Stimulated activated CD8-positive, alpha-beta memory T cell treated with anti-CD3 and anti-CD28 coated beads, Interleukin-15, amount 100 ng/mL, for 24 hours (primary cell): Measurements from ENCODE around the gene WDR33.
"Not testable (repeated sequence)": the region's sequence is repeated elsewhere in the genome, so short reads cannot be mapped to it uniquely, and the experiment has no call there.

Source experiments
- DNase-seq: peaks from one replicate; pipeline ENCODE4 v3.0.0-alpha.2; 2020; ENCODE audit warnings: low read depth

WDR33 gene

DNA sequence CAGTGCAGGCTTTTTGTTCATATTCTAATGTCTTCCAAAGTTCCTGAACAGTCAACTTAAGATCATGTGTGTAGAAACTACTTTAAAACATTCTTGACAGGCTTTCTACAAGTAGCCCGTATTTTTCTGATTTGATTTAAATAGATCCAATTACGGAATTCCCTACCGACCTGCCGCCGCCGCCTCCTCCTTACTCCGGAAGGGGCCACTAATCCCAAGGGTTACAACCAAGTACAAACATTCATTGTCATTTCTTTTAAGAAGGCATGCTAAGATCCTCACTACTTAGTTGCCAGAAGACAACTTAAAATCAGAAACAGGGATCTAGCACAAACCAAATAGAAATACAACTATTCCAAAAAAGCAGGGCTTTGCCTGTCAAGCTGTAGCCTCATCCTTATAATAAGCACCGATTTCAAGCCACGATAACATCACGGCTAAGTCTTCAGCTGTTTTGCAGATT is 784 bp downstream of the WDR33 start:
- DNase-seq = no peak

DNA sequence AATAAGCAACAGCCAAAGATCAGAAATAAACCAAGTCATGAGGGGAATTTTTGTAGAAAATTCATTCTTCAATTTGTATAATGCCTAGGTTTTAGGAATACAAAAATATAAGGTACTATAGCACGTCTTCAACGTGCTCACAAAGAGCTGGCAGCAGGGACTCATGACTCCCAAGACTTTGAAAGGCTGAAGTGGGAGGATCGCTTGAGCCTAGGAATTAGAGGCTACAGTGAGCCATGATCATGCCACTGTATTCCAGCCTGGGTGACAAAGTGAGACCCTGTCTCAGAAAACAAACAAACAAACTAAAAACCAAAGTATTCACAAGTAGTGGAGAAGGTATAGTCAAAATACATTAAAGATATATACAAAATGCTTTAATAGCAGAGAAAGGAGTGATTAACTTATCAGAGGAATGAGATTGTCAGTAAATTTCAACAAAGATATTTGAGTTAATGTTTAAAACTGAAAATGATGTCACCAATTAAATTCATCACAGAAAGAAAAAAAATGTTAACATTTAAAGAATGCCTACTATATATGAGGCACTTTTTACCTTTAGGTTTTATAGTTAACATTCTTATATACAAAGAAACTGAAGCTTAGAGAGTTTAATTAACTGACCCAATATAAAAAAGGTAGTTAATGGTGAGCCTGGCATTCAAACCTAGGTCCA is 3.2 kb downstream of the WDR33 start:
- DNase-seq = no peak

DNA sequence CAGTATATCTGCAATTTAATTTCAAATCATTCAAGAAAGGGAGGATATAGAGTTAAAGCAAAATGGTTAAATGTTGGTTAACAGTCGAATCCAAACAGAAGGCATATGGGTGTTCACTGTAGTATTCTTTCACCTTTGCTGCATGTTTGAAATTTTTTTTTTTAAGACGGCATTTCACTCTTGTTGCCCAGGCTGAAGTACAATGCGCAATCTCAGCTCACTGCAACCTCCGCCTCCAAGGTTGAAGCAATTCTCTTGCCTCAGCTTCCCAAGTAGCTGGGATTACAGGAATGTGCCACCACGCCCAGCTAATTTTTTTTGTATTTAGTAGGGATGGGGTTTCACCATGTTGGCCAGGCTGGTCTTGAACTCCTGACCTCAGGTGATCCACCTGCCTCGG is 4.1 kb downstream of the WDR33 start:
- not testable (repeated sequence) for DNase-seq

DNA sequence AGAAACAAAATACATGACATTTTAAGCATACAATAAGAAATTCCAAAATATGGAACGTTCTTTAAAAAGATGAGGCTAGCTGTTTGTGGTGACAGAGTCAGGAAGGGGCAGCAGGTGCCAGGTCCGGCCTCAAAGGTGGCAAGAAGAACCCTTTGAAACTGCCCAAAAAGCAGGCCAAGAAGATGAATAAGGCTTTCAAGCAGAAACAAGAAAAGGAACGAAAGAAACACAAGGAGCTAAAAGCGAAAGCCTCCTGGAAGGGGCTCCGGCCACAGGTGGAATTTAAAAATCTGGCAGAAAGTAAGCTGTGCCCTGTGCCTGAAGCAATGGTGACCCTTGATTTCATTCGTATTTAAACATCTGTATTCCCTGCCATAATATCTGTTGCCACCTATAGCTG is 5.5 kb downstream of the WDR33 start:
- DNase-seq = no peak

DNA sequence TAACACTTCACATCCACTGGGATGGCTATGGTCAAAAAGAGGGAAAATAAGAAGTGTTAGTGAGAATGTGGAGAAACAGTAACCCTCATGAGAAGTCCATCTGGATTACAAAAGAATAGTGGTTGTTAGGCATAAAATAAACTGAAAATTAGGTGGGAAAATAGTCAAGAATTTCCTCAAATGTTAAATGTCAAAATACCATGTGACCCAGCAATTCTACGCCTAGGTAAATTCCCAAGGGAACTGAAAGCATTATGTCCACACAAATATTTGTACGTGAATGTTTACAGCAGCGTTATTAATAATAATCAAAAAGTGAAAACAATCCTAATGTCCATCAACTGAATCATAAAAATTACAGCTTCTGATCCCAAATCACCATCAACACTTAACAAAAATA is 11.0 kb downstream of the WDR33 start:
- DNase-seq = no peak

DNA sequence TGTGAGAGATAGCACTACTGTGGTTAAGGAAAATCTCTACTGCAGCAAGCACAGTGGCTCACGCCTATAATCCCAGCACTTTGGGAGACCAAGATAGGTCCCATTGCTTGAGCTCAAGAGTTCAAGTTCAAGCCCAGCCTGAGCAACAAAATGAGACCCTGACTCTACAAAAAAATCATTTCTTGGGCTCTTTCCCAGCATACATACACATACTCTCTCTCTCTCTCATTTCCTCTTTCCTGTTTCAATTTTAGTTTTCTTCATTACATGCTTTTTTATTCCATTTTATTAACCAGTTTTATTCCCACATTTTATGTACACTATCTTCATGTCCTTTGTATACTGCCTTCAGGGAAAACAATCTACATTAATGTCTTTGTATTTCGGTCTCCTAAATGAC is 14.6 kb downstream of the WDR33 start:
- DNase-seq = no peak

DNA sequence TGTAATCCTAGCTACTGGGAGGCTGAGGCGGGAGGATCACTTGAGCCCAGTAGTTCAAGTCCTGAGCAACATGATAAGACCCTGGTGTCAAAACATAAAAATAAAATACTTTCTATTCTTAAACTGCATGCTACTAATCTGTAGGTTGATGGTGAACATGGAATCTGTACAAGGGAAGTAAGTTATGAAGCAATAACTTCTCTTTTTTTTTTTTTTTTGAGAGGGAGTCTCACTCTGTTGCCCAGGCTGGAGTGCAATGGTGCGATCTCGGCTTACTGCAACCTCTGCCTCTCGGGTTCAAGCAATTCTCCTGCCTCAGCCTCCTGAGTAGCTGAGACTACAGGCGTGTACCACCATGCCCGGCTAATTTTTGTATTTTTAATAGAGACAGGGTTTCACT is 16.1 kb downstream of the WDR33 start:
- DNase-seq = not testable (repeated sequence)

DNA sequence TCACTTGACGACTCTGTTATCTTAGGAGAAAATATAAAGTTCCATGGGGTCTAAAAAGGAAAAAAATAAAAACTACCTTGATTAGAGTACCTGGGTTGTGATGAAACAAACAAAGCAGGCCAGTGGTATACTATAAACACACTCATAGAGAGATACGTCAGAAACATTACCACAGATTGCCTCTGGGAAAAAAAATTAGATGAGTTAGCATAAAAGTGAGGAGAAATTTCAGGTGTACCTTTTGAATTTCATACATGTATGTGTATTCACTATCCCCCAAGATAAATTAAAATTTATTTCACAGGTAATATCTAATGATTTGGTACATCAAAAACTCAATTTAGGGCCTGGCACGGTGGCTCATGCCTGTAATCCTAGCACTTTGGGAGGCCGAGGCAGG is 18.2 kb downstream of the WDR33 start:
- DNase-seq = no peak

DNA sequence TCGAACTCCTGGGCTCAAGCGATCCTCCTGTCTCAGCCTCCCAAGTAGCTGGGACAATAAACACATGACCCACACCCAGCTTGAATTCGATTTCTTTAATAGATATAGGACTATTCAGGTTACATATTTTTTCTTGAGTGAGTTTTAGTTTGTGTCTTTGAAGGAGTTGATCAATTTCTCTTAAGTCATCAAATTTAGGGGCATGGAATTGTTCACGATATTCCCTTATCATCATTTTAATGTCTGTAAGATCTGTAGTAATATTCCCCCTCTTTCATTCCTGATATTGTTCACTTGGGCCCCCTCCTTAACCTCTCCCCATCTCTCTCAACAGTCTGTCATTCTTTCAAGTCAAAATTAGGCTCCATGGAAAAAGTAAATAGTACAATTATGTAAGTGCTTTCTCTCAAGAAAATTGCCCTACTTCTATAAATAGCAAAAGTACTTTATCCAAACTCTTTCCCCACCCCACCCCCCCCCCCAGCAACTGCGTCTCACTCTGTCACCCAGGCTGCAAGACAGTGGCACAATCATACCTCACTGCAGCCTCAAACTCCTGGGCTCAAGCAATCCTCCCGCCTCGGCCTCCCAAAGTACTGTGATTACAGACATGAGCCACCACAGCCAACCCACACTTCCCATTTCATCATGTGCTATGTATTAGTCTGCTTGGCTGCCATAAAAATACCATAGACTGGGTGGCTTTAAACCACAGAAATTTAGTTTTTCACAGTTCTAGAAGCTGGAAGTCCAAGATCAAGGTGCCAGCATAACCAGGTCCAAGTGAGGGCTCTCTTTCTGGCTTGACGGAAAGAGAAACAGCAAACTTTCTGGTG is 20.1 kb downstream of the WDR33 start:
- no peak for DNase-seq

DNA sequence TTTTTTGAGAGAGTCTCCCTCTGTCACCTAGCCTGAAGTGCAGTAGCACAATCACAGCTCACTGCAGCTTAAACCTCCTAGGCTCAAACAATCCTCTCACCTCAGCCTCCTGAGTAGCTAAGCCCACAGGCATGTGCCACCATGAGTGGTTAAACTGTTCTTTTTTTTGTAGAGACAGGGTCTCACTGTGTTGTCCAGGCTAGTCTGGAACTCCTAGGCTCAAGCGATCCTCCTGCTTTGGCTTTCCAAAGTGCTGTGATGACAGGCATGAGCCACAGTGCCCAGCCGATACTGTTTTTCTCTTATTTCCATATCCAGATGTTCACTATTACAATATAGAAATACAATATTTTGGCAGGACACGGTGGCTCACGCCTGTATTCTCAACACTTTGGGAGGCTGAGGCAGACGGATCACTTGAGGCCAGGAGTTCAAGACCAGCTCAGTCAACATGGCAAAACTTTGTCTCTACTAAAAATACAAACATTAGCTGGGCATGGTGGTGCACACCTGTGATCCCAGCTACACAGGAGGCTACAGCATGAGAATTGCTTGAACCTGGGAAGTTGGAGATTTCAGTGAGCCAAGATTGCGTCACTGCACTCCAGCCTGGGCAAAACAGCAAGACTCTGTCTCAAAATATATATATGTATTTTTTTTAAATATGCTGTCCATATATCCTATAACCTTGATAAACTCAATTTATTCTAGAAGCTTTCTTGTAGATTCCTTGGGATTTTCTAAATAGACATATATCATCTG is 24.7 kb downstream of the WDR33 start:
- no peak for DNase-seq

DNA sequence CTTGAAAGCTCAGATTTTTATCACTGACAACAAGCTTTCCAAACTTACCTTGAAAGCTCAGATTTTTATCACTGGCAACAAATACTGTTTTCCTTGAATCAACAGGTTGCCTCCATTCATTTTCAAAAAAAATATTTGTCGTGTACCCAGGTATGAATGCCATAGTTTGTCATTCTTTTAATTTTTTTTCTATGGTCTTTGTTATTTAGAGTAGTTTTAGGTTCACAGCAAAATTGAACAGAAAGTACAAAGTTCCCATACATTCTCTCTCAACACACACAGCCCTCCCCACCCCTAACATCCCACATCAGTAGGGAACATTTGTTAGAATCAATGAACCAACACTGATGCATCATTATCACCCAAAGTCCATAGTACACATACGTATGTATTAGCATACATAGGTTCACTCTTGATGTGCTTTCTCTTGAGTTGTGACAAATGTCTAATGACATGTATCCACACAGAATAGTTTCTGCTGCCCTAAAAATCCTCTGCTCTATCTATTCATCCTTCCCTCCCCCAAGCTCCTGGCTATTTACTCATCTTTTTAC is 25.9 kb downstream of the WDR33 start:
- DNase-seq = no peak

DNA sequence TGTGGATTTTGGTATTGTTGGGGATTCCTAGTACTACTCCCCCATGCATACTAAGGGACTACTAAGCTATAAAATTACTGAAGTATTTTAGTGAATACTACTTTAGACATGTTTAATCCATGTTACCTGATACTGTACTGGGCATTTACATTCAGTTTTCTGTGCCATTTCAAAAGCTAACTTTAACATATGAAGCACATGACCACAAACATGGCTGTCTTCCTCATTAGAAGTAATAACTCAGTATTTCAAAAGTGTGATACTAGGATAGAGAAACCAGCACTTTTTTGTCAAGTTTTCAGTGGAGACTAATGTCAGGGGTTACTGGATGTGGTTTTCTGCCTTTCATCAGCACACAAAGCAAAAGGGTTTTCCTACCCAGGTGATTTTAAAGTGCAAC is 27.9 kb downstream of the WDR33 start:
- no peak for DNase-seq

DNA sequence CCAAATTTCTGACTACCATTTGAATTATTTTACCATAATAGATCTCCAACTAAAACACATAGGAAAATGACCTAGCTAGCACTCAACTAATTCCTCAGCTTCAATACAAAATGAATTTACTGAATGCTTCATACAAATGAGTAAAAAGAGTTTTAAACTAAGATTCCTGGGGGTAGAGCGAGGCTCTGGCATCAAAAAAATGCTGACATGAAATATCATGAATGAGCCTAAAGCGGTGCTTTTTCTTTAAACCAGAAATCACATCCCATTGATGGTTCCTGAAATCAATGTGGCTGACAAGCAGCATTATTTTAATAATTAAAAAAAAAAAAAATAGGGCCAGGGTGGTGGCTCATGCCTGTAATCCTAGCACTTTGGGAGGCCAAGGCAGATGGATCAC is 32.1 kb downstream of the WDR33 start:
- DNase-seq = no peak

DNA sequence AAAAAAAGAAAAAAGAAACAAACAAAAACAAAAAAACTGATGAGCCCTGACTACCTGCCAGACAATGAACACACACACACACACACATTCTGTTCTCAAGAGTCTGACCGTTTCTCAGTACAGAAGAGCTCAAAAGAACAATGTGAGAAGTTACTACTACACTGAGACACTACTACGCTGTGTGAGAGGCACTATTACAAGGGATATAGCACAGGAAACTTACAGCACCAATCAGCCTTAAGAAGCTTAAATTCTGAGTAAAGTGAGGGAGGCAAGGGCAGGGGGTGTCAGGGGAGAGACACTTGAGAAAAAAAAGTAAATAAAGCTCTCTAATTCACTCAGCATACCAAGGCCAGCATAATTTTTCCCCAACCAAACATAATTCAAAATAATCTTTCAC is 32.5 kb downstream of the WDR33 start:
- DNase-seq = no peak

DNA sequence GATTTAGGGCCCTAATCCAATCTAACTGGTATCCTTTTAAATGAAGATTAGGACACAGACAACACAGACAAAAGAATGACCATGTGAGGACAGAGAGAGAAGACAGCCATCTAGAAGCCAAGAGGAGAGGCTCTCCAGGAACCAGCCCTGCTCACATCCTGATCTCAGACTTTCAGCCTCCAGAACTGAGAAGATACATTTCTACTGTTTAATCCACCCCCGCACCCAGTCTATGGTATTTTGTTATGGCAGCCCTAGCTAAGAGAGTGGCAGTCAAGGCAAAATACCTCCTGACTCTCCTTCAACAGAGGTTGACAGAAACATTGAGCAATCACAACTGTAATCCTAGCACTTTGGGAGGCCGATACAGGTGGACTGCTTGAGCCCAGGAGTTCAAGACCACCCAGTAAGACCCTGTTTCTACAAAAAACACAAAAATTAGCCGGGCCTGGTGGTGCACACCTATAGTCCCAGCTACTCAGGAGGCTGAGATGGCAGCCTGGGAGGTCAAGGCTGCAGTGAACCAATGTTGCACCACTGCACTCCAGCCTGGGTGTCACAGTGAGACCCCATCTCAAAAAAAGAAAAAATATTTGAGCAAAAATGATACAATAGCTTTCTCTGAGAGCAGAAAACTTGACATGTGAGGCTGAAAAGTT is 34.7 kb downstream of the WDR33 start:
- no peak for DNase-seq

DNA sequence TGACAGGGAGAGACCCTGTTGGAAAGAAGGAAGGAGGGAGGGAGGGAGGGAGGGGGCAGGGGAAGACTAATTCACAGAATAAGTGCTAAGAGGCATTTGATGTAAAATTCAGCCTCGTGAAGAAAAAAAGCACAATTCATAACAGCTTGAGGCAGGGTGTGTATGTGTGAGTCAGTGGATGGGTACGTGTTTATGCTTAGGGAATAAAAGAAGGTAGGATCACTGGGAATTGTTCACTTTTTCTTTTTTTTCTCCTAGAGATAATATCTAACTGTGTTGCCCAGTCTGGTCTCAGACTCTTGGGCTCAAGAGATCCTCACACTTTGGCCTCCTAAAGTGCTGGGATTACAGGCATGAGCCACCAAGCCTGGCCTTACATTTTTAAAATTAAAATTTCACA is 39.2 kb downstream of the WDR33 start:
- DNase-seq = no peak

DNA sequence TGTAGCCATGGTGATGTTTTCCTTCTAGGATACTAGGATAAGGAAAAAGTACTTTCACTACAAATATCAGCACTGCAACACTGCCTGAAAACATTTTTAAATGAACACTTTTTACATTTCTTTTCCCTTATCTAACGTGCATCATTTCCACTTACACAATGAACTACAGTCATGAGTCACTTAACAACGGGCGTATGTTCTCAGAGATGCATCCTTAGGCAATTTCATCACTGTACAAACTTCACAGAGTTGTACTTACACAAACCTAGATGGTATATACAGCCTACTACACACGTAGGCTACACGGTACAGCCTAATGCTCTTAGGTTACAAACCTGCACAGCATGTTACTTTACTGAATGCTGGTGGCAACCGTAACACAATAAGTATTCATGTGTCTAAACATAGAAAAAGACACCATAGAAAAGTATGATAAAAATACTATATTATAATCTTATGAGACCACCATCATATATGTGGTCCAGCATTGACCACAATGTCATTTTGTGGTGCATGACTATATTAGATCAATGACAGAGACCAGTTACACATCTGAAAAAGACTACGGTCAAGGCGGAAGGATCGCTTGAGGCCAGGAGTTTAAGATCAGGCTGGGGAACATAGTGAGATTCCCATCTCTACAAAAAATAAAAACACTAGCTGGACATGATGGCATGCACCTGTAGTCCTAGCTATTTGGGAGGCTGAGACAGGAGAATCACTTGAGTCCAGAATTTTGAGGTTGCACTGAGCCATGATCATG is 39.8 kb downstream of the WDR33 start:
- no peak for DNase-seq

DNA sequence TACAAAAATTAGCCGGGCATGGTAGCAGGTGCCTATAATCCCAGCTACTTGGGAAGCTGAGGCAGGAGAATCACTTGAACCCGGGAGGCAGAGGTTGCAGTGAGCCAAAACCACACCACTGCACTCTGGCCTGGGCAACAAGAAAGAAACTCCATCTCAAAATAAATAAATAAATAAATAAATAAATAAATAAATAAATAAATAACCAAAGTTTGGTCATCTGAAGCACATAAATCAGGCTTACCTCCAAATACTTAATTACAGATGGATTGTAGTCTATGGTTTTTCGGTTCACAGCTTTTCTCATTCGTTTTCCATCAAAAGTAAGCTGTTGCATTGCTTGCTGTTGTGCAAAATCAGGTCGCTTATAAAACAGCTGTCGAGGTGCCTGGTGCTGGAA is 40.4 kb downstream of the WDR33 start:
- DNase-seq = not testable (repeated sequence)

DNA sequence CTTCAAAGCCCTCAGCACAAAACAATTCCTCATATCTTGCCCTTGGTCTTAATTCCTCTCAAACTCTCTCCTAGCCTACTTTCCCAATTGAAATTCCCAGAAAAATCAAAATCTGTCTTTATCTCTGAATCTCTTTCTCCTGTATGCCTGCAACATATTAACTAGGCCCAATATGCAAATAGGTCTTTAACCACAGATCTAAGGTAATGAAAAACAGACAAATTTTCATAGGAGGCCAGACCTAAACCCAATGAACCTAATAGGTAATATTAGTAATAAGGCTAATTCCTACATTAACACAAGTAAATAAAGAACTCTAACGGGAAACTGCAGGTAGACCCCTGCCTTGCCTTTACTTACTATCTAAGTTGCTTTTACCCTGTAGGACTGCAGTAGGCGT is 41.4 kb downstream of the WDR33 start:
- DNase-seq = no peak

DNA sequence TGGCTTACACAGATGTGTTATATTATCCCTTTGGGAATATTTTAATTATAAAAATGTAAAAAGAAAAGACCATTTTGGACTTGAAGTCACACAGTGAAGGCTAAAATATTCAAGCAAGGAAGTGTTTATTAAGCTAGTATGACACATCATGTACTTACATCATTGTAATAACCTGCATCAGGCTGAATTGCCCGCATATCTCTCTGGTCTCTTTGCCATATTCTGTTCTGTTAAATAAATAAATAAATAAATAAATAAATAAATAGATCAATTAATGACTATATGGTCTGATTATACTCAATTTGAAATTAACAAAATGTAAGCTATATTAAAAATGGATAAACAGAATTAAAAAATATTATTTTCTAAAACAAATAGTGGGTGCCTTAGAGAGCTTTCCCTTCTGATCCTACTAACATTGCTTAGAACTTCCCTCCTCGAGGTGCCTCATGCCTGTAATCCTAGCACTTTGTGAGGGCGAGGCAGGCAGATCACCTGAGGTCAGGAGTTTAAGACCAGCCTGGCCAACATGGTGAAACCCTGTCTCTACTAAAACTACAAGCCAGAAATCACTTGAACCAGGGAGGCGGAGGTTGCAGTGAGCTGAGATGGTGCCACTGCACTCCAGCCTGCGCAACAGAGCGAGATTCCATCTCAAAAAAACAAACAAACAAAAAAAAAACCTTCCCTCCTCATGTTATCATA is 42.0 kb downstream of the WDR33 start:
- DNase-seq = no peak

DNA sequence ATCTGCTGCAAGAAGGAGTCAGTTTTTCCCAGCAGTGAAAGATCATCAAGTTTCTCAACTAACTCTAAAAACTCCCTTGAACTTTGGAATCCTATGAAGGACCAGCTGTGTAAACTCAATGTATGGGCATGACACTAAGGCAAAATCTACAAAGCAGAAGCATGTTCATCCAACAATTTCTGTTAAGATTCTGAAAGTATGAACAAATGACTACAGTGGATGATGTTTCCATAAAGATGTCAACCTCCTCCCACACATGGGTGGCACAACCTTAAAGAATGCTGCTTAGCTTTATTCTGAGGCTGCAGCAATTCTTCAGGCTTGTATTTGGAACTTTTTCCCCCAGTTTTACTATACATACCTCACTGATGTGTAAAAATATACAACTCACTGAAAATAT is 47.2 kb downstream of the WDR33 start:
- DNase-seq = no peak
